Measurements from ENCODE around the gene ZNHIT1. TPM values are rescaled to one million over a fixed set of nuclear protein-coding genes. Genes with fewer than 3 reads are reported as not detected.

Gene ZNHIT1
- total RNA-seq, 1 donor: 75.6 TPM

GRCh38 chr7:101207459-101207858 lies 10.5 kb upstream of the ZNHIT1 start:
- no peak for TF ChIP-seq CTCF (IDR thresholded peaks at IDR 0.05; ENCODE audit: insufficient read depth, low read depth, low read length)
- no peak for DNase-seq (ENCODE audit: low read depth)
- H3K4me3 ChIP-seq (ENCODE audit: low read depth, low read length): no peak overlapping the region

GRCh38 chr7:101208794-101209193 lies 9.2 kb upstream of the ZNHIT1 start:
- TF ChIP-seq CTCF (IDR thresholded peaks at IDR 0.05; ENCODE audit: insufficient read depth, low read depth, low read length): no peak
- H3K4me3 ChIP-seq (ENCODE audit: low read depth, low read length): no peak overlapping the region
- no peak for DNase-seq (ENCODE audit: low read depth)

- DNase-seq (ENCODE audit: low read depth): no peak
- TF ChIP-seq CTCF (IDR thresholded peaks at IDR 0.05; ENCODE audit: insufficient read depth, low read depth, low read length): no peak
- H3K4me3 ChIP-seq (ENCODE audit: low read depth, low read length): no peak overlapping the region
These were observed 7.8 kb upstream of the ZNHIT1 start for GRCh38 chr7:101210143-101210542.

GRCh38 chr7:101211501-101211900 lies 6.5 kb upstream of the ZNHIT1 start:
- no peak for TF ChIP-seq CTCF (IDR thresholded peaks at IDR 0.05; ENCODE audit: insufficient read depth, low read depth, low read length)
- DNase-seq (ENCODE audit: low read depth): no peak
- no peak overlapping the region for H3K4me3 ChIP-seq (ENCODE audit: low read depth, low read length)

- no peak overlapping the region for H3K4me3 ChIP-seq (ENCODE audit: low read depth, low read length)
- TF ChIP-seq CTCF (IDR thresholded peaks at IDR 0.05; ENCODE audit: insufficient read depth, low read depth, low read length): no peak
- DNase-seq (ENCODE audit: low read depth): no peak
These were observed 6.0 kb upstream of the ZNHIT1 start for GRCh38 chr7:101212014-101212413.

GRCh38 chr7:101216001-101216859 lies 1.7 kb upstream of the ZNHIT1 start:
- peak; percentile 34 for DNase-seq (ENCODE audit: low read depth)
- no peak for TF ChIP-seq CTCF (IDR thresholded peaks at IDR 0.05; ENCODE audit: insufficient read depth, low read depth, low read length)
- H3K4me3 ChIP-seq (ENCODE audit: low read depth, low read length): peak overlapping the region; percentile 99
